GM12864 (cell line): ENCODE data around the gene GFOD1.

ENCODE experiments used
- DNase-seq: peaks from one replicate; pipeline ENCODE4 v3.0.0-alpha.2; 2011; ENCODE audit warnings: low read depth
- H3K4me3 ChIP-seq: 2 replicates; pipeline ENCODE4 v1.5.1; 2011; ENCODE audit warnings: mild to moderate bottlenecking, low read depth, low read length, control low read depth
- CTCF ChIP-seq: IDR thresholded peaks from 2 replicates; pipeline ENCODE4 v1.5.1; 2011; ENCODE audit warnings: low read depth, mild to moderate bottlenecking, moderate library complexity, low read length, control low read depth, inconsistent platforms; ENCODE audit errors: missing control alignments

GFOD1 gene

GRCh38 chr6:13522656-13523055, 35.3 kb upstream of the GFOD1 start:
- DNase-seq, result no peak
- no peak overlapping the region for H3K4me3 ChIP-seq
- no peak for TF ChIP-seq CTCF

- no peak for DNase-seq
- no peak for TF ChIP-seq CTCF
These were observed 32.4 kb upstream of the GFOD1 start for GRCh38 chr6:13519839-13520238.

GRCh38 chr6:13517116-13517515, 29.7 kb upstream of the GFOD1 start:
- DNase-seq, result no peak
- H3K4me3 ChIP-seq, result no peak overlapping the region
- TF ChIP-seq CTCF, result no peak

More at GRCh38 chr6:13519839-13520238, 32.4 kb upstream of the GFOD1 start:
- H3K4me3 ChIP-seq, result no peak overlapping the region

- no peak overlapping the region for H3K4me3 ChIP-seq
- DNase-seq, result no peak
- no peak for TF ChIP-seq CTCF
These were observed 28.5 kb upstream of the GFOD1 start for GRCh38 chr6:13515912-13516311.

- TF ChIP-seq CTCF, result no peak
- DNase-seq, result peak; percentile 29
- H3K4me3 ChIP-seq, result no peak overlapping the region; the same call in 1 of the 2 replicates
These were observed 26.5 kb upstream of the GFOD1 start for GRCh38 chr6:13513626-13514502.

GRCh38 chr6:13512900-13513299, 25.5 kb upstream of the GFOD1 start:
- no peak for DNase-seq
- no peak overlapping the region for H3K4me3 ChIP-seq

More at GRCh38 chr6:13512900-13513299, 25.5 kb upstream of the GFOD1 start:
- no peak for TF ChIP-seq CTCF
